MM.1S (cell line): ENCODE results near the gene PGS1.

Experiments
- DNase-seq: peaks from one replicate; pipeline ENCODE4 v3.0.0-alpha.2; 2015
- H2AFZ ChIP-seq: fragments of 300-600 bp; sonication (generic); 2 replicates; pipeline ENCODE4 v1.6.0; 2016; ENCODE audit warnings: antibody characterized with exemption, low read length
- H3F3A ChIP-seq: fragments of 300-600 bp; sonication (generic); 2 replicates; pipeline ENCODE4 v1.6.1; 2016; ENCODE audit warnings: mild to moderate bottlenecking, antibody characterized with exemption, low read length, moderate library complexity, mixed read lengths; ENCODE audit not compliant: insufficient read depth
- H3K27ac ChIP-seq: fragments of 300-600 bp; sonication (generic); 2 replicates; pipeline ENCODE4 v1.5.1; 2016; ENCODE audit warnings: mild to moderate bottlenecking, low read length
- H3K27me3 ChIP-seq: fragments of 300-600 bp; sonication (generic); replicated peaks from 2 replicates; pipeline ENCODE4 v1.6.0; 2016; ENCODE audit warnings: low read length; ENCODE audit not compliant: insufficient read depth
- H3K36me3 ChIP-seq: fragments of 300-600 bp; sonication (generic); replicated peaks from 2 replicates; pipeline ENCODE4 v1.6.1; 2016; ENCODE audit warnings: mild to moderate bottlenecking, low read length, mixed read lengths; ENCODE audit not compliant: insufficient read depth
- H3K4me1 ChIP-seq: fragments of 300-600 bp; sonication (generic); 2 replicates; pipeline ENCODE4 v1.6.1; 2016; ENCODE audit warnings: low read length, mixed read lengths
- H3K4me2 ChIP-seq: fragments of 300-600 bp; sonication (generic); 2 replicates; pipeline ENCODE4 v1.6.0; 2016; ENCODE audit warnings: low read depth, low read length
- H3K4me3 ChIP-seq: fragments of 300-600 bp; sonication (generic); 2 replicates; pipeline ENCODE4 v1.5.1; 2016; ENCODE audit warnings: low read length, mixed read lengths
- H3K79me2 ChIP-seq: fragments of 300-600 bp; sonication (generic); 2 replicates; pipeline ENCODE4 v1.6.1; 2016; ENCODE audit warnings: mixed run types, low read length, mixed read lengths
- H3K9ac ChIP-seq: fragments of 300-600 bp; sonication (generic); 2 replicates; pipeline ENCODE4 v1.6.1; 2016; ENCODE audit warnings: low read length, mixed read lengths
- H3K9me2 ChIP-seq: fragments of 300-600 bp; sonication (generic); replicated peaks from 2 replicates; pipeline ENCODE4 v1.6.1; 2016; ENCODE audit warnings: mild to moderate bottlenecking, low read length, mixed read lengths; ENCODE audit not compliant: insufficient read depth
- H3K9me3 ChIP-seq: fragments of 300-600 bp; sonication (generic); replicated peaks from 2 replicates; pipeline ENCODE4 v1.6.1; 2016; ENCODE audit warnings: mild to moderate bottlenecking, low read length, mixed read lengths; ENCODE audit not compliant: insufficient read depth
- H4K20me1 ChIP-seq: fragments of 300-600 bp; sonication (generic); 2 replicates; pipeline ENCODE4 v1.6.1; 2016; ENCODE audit warnings: mild to moderate bottlenecking, low read length, moderate library complexity, mixed read lengths; ENCODE audit not compliant: insufficient read depth
- CTCF ChIP-seq: fragments of 300-600 bp; sonication (generic); IDR thresholded peaks from 2 replicates; pipeline ENCODE4 v1.5.1; 2016; ENCODE audit warnings: antibody characterized with exemption, low read length, mixed read lengths
- EZH2 ChIP-seq: fragments of 300-600 bp; sonication (generic); optimal IDR thresholded peaks from 2 replicates; pipeline ENCODE3; 2017; ENCODE audit warnings: low read depth, mild to moderate bottlenecking, antibody characterized with exemption, low read length, mixed read lengths
- EZH2phosphoT487 ChIP-seq: fragments of 300-600 bp; sonication (generic); IDR thresholded peaks from 2 replicates; pipeline ENCODE4 v1.6.1; 2018; ENCODE audit warnings: antibody characterized with exemption, low read length

Gene PGS1

GRCh38 chr17:78417531-78417909 is 39.1 kb downstream of the PGS1 start:
- Histone ChIP-seq H3K36me3 (no peaks in the 10 kb centered on the region), H3K4me1 (no peaks in the 10 kb centered on the region), H2AFZ (no peak overlapping the region), H3K4me2 (no peak overlapping the region), H3K79me2 (no peaks in the 10 kb centered on the region), H3F3A (no peaks in the 10 kb centered on the region), H4K20me1 (no peaks in the 10 kb centered on the region), H3K9me2 (no peaks in the 10 kb centered on the region), H3K27ac (no peak overlapping the region), H3K4me3 (no peak overlapping the region), H3K9ac (no peak overlapping the region), H3K27me3 (no peaks in the 10 kb centered on the region), H3K9me3 (no peaks in the 10 kb centered on the region)
- DNase-seq: no peak
- TF ChIP-seq CTCF (no peak), EZH2phosphoT487 (no peak), EZH2 (no peak)

- no peaks in the 10 kb centered on the region for H3K9me3 ChIP-seq
- no peak overlapping the region for H3K9ac ChIP-seq
- no peak overlapping the region for H3K4me3 ChIP-seq
- no peaks in the 10 kb centered on the region for H3K27me3 ChIP-seq
- no peaks in the 10 kb centered on the region for H4K20me1 ChIP-seq
- H3K79me2 ChIP-seq: no peaks in the 10 kb centered on the region
- no peaks in the 10 kb centered on the region for H3K36me3 ChIP-seq
- no peak overlapping the region for H2AFZ ChIP-seq
- no peaks in the 10 kb centered on the region for H3K9me2 ChIP-seq
- H3K4me2 ChIP-seq: no peak overlapping the region
- no peak for DNase-seq
- H3K27ac ChIP-seq: no peak overlapping the region
- no peak for TF ChIP-seq EZH2
- TF ChIP-seq EZH2phosphoT487: no peak
- TF ChIP-seq CTCF: no peak
- no peaks in the 10 kb centered on the region for H3K4me1 ChIP-seq
- H3F3A ChIP-seq: no peaks in the 10 kb centered on the region
Measured at GRCh38 chr17:78418326-78419026, 40.0 kb downstream of the PGS1 start.

- Histone ChIP-seq H3K4me1 (no peaks in the 10 kb centered on the region), H4K20me1 (no peaks in the 10 kb centered on the region), H3K4me3 (no peak overlapping the region), H3K27me3 (no peaks in the 10 kb centered on the region), H3K9me3 (no peaks in the 10 kb centered on the region), H2AFZ (no peak overlapping the region), H3K79me2 (no peaks in the 10 kb centered on the region), H3K9me2 (no peaks in the 10 kb centered on the region), H3K27ac (no peak overlapping the region), H3F3A (no peaks in the 10 kb centered on the region), H3K9ac (no peak overlapping the region), H3K36me3 (no peaks in the 10 kb centered on the region), H3K4me2 (no peak overlapping the region)
- TF ChIP-seq EZH2 (no peak), CTCF (no peak), EZH2phosphoT487 (no peak)
- DNase-seq: no peak
Measured at GRCh38 chr17:78419970-78420815, 41.7 kb downstream of the PGS1 start.
